NT2/D1 (cell line): ENCODE measurements around the gene YAP1.

Experiments
- SUZ12 ChIP-seq: IDR thresholded peaks from 2 replicates; pipeline ENCODE4 v1.6.1; 2011; ENCODE audit not compliant: insufficient read length, insufficient read depth; ENCODE audit errors: extremely low read depth
- YY1 ChIP-seq: IDR thresholded peaks from 2 replicates; pipeline ENCODE4 v1.6.1; 2011; ENCODE audit not compliant: insufficient read length, insufficient read depth
- ZNF274 ChIP-seq: IDR thresholded peaks from 2 replicates; pipeline ENCODE4 v1.6.1; 2011; ENCODE audit warnings: mild to moderate bottlenecking, low read depth, low read length

GRCh38 chr11:102155676-102156075 is 45.4 kb downstream of the YAP1 start:
- no peak for TF ChIP-seq SUZ12
- no peak for TF ChIP-seq YY1
- no peak for TF ChIP-seq ZNF274
